ENCODE data around the gene DTNBP1.

GRCh38 chr6:15522427-15522826 is 140.4 kb downstream of the DTNBP1 start:
- TF ChIP-seq ZNF274 (IDR thresholded peaks at IDR 0.05; ENCODE audit: low read depth, low read length): no peak
- TF ChIP-seq SUZ12 (IDR thresholded peaks at IDR 0.05; ENCODE audit: extremely low read depth, insufficient read depth, insufficient read length): no peak

All from NT2/D1 (cell line).